Smooth muscle cell (in vitro differentiated cells): Measurements from ENCODE around the gene ABHD18. TPM values are rescaled to one million over a fixed set of nuclear protein-coding genes. Genes with fewer than 3 reads are reported as not detected.

ENCODE experiments used
- DNase-seq: peaks from one replicate; lab custom pipeline; 2025; ENCODE audit not compliant: unreplicated experiment; lab: John Stamatoyannopoulos, UW
- H2AFZ ChIP-seq: fragments of 200-600 bp; sonication (generic); 2 replicates; pipeline ENCODE4 v1.6.0; 2016; ENCODE audit warnings: antibody characterized with exemption, low read depth, mild to moderate bottlenecking
- H3F3A ChIP-seq: fragments of 200-600 bp; sonication (generic); 2 replicates; pipeline ENCODE4 v1.6.0; 2017; ENCODE audit warnings: antibody characterized with exemption, low read depth
- H3K27ac ChIP-seq: fragments of 200-600 bp; sonication (generic); 2 replicates; pipeline ENCODE4 v1.5.1; 2016; ENCODE audit warnings: low read depth, mild to moderate bottlenecking
- H3K27me3 ChIP-seq: fragments of 200-600 bp; sonication (generic); 2 replicates; pipeline ENCODE4 v1.6.1; 2016; ENCODE audit warnings: low read depth, mild to moderate bottlenecking
- H3K36me3 ChIP-seq: fragments of 200-600 bp; sonication (generic); 2 replicates; pipeline ENCODE4 v1.5.1; 2016; ENCODE audit warnings: low read depth
- H3K4me1 ChIP-seq: fragments of 200-600 bp; sonication (generic); 2 replicates; pipeline ENCODE4 v1.5.1; 2016; ENCODE audit warnings: low read depth
- H3K4me2 ChIP-seq: fragments of 200-600 bp; sonication (generic); 2 replicates; pipeline ENCODE4 v1.6.0; 2016; ENCODE audit warnings: mild to moderate bottlenecking
- H3K4me3 ChIP-seq: fragments of 200-600 bp; sonication (generic); 2 replicates; pipeline ENCODE4 v1.5.1; 2016; ENCODE audit warnings: mild to moderate bottlenecking
- H3K79me2 ChIP-seq: fragments of 200-600 bp; sonication (generic); 2 replicates; pipeline ENCODE4 v1.6.0; 2016; ENCODE audit warnings: low read depth, mild to moderate bottlenecking
- H3K9ac ChIP-seq: fragments of 200-600 bp; sonication (generic); 2 replicates; pipeline ENCODE4 v1.6.0; 2016; ENCODE audit warnings: low read depth
- H3K9me3 ChIP-seq: fragments of 200-600 bp; sonication (generic); replicated peaks from 2 replicates; pipeline ENCODE4 v1.5.1; 2016; ENCODE audit warnings: low read depth
- H4K20me1 ChIP-seq: fragments of 200-600 bp; sonication (generic); 2 replicates; pipeline ENCODE4 v1.6.0; 2016; ENCODE audit warnings: low read depth
- CTCF ChIP-seq: fragments of 200-600 bp; sonication (generic); IDR thresholded peaks from 2 replicates; pipeline ENCODE4 v1.5.1; 2017; ENCODE audit warnings: borderline replicate concordance, mild to moderate bottlenecking, antibody characterized with exemption; ENCODE audit not compliant: insufficient read depth, poor library complexity, severe bottlenecking
- WGBS: methylation state at CpG from one replicate; pipeline ENCODE4 v1.1.7; 2016; ENCODE audit warnings: low lambda C conversion rate; 5-methylcytosine and 5-hydroxymethylcytosine counted together
- polyA plus RNA-seq: library from polyadenylated mRNA; unstranded; fragments of >200 nt; fragmentation: Nextera tagmentation; extraction: Ambion mirVana; gene quantifications from 2 replicates; pipeline ENCODE4 v1.2.1, GENCODE V29; 2016
- total RNA-seq: library from RNA; depleted of rRNA; stranded (reverse); fragments of >200 nt; gene quantifications from 2 replicates; pipeline ENCODE4 v1.2.3, GENCODE V29; 2014

Gene ABHD18
- total and polyA plus RNA-seq, 2 experiments from 2014 or later, result 4.3 to 10.0 TPM

- no peaks in the 10 kb centered on the region for H3F3A ChIP-seq
- no peaks in the 10 kb centered on the region for H3K27me3 ChIP-seq
- H4K20me1 ChIP-seq, result peaks cover 4% of the 10 kb centered on the region
- H3K27ac ChIP-seq, result no peak overlapping the region
- peaks cover 33% of the 10 kb centered on the region for H3K79me2 ChIP-seq
- H3K4me2 ChIP-seq, result no peak overlapping the region
- 93% methylated on average over 2 of the region's 2 CpGs for WGBS
- no peak for TF ChIP-seq CTCF
- H2AFZ ChIP-seq, result no peak overlapping the region
- no peak overlapping the region for H3K9ac ChIP-seq
- DNase-seq, result no peak
- peaks cover 6% of the 10 kb centered on the region for H3K9me3 ChIP-seq
- no peaks in the 10 kb centered on the region for H3K36me3 ChIP-seq
- no peaks in the 10 kb centered on the region for H3K4me1 ChIP-seq
- no peak overlapping the region for H3K4me3 ChIP-seq
These were observed 10.0 kb downstream of the ABHD18 start for GRCh38 chr4:127975121-127975770.

GRCh38 chr4:127978930-127979329, 13.7 kb downstream of the ABHD18 start:
- H3K4me1 ChIP-seq, result no peaks in the 10 kb centered on the region

GRCh38 chr4:127982445-127982844, 17.2 kb downstream of the ABHD18 start:
- peaks cover 11% of the 10 kb centered on the region for H3K79me2 ChIP-seq
- peaks cover 6% of the 10 kb centered on the region for H3K36me3 ChIP-seq
- no peaks in the 10 kb centered on the region for H3K27me3 ChIP-seq
- no peaks in the 10 kb centered on the region for H3K4me1 ChIP-seq
- no peak overlapping the region for H3K9ac ChIP-seq
- H3K4me2 ChIP-seq, result no peak overlapping the region
- no peak overlapping the region for H3K27ac ChIP-seq
- no peak for TF ChIP-seq CTCF
- H2AFZ ChIP-seq, result no peak overlapping the region
- H3K9me3 ChIP-seq, result peaks cover 6% of the 10 kb centered on the region
- no peak overlapping the region for H3K4me3 ChIP-seq
- no peak for DNase-seq
- 94% methylated on average over 2 of the region's 2 CpGs for WGBS
- no peaks in the 10 kb centered on the region for H3F3A ChIP-seq
- no peaks in the 10 kb centered on the region for H4K20me1 ChIP-seq

More at GRCh38 chr4:127978930-127979329, 13.7 kb downstream of the ABHD18 start:
- 96% methylated on average over 2 of the region's 2 CpGs for WGBS
- Histone ChIP-seq H3K9me3 (peaks cover 6% of the 10 kb centered on the region), H3K79me2 (peaks cover 21% of the 10 kb centered on the region), H3K9ac (no peak overlapping the region), H3K27ac (no peak overlapping the region), H4K20me1 (peaks cover 4% of the 10 kb centered on the region), H3K4me2 (no peak overlapping the region), H3K27me3 (no peaks in the 10 kb centered on the region), H2AFZ (no peak overlapping the region), H3F3A (no peaks in the 10 kb centered on the region), H3K36me3 (no peaks in the 10 kb centered on the region), H3K4me3 (no peak overlapping the region)
- no peak for TF ChIP-seq CTCF
- no peak for DNase-seq

- Histone ChIP-seq H3K27me3 (no peaks in the 10 kb centered on the region), H3K27ac (no peak overlapping the region), H3K9ac (no peak overlapping the region), H3F3A (no peaks in the 10 kb centered on the region), H3K4me2 (no peak overlapping the region), H3K9me3 (no peaks in the 10 kb centered on the region), H2AFZ (no peak overlapping the region), H3K4me3 (no peak overlapping the region), H4K20me1 (no peaks in the 10 kb centered on the region), H3K79me2 (no peaks in the 10 kb centered on the region), H3K36me3 (peaks cover 6% of the 10 kb centered on the region), H3K4me1 (no peaks in the 10 kb centered on the region)
- no peak for DNase-seq
- TF ChIP-seq CTCF, result no peak
- 100% methylated on average over 1 of the region's 1 CpG for WGBS
These were observed 20.8 kb downstream of the ABHD18 start for GRCh38 chr4:127985989-127986388.
